ENCODE results near the gene MBD3.

The MBD3 gene

DNA sequence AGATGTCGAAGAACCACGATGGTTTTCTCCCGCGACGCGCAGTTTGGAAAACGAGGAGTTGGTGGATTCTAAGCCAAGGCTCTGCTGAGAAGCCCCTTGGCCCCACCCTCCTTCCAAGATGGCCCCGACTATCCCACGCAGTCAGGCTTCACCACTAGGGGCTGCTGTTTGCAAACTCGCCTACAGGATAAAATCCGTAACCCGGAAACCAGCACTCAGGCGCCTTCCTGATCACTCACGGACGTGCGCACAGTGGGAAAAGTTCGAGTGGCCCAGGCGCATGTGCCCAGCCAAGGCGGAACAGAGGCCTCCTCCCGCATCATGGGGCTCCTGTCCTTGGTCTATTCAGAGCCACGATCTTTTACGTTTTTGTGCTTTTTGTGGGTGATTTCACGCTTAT, 31.8 kb upstream of the MBD3 start (continued):
- no peak for TF ChIP-seq ZNF362 (tag by site-specific recombination; IDR thresholded peaks at IDR 0.05)
- TF ChIP-seq, protein P1, sequence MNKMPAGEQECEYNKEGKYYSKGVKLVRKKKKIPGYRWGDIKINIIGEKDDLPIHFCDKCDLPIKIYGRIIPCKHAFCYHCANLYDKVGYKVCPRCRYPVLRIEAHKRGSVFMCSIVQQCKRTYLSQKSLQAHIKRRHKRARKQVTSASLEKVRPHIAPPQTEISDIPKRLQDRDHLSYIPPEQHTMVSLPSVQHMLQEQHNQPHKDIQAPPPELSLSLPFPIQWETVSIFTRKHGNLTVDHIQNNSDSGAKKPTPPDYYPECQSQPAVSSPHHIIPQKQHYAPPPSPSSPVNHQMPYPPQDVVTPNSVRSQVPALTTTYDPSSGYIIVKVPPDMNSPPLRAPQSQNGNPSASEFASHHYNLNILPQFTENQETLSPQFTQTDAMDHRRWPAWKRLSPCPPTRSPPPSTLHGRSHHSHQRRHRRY (tag by site-specific recombination; IDR thresholded peaks at IDR 0.05), result no peak
- no peak for TF ChIP-seq ZNF398 (tag by site-specific recombination; IDR thresholded peaks at IDR 0.05)
- peak; percentile 91 for TF ChIP-seq ZNF600 (tag by site-specific recombination; IDR thresholded peaks at IDR 0.05)
- TF ChIP-seq BCL11B (tag by site-specific recombination; IDR thresholded peaks at IDR 0.05; ENCODE audit: low read depth), result no peak
- TF ChIP-seq SCRT2 (tag by site-specific recombination; IDR thresholded peaks at IDR 0.05), result no peak
- no peak for TF ChIP-seq ZNF521 (tag by site-specific recombination; IDR thresholded peaks at IDR 0.05)
- TF ChIP-seq HOXA7 (CRISPR knock-in tag; IDR thresholded peaks at IDR 0.05; ENCODE audit: borderline replicate concordance), result no peak
- TF ChIP-seq MZF1 (tag by site-specific recombination; IDR thresholded peaks at IDR 0.05; ENCODE audit: borderline replicate concordance), result no peak
- TF ChIP-seq ZNF660 (tag by site-specific recombination; IDR thresholded peaks at IDR 0.05), result peak; percentile 57; the same call in 1 of the 2 replicates
- TF ChIP-seq IKZF3 (tag by site-specific recombination; IDR thresholded peaks at IDR 0.05), result peak; percentile 56; the same call in 1 of the 2 replicates
- TF ChIP-seq ZNF10 (tag by site-specific recombination; IDR thresholded peaks at IDR 0.05), result no peak
- TF ChIP-seq ZFHX2 (tag by site-specific recombination; conservative IDR thresholded peaks at IDR 0.05), result peak; percentile 41; the same call in 1 of the 2 replicates
- no peak for TF ChIP-seq GFI1B (tag by site-specific recombination; IDR thresholded peaks at IDR 0.05)
- TF ChIP-seq, protein P2, sequence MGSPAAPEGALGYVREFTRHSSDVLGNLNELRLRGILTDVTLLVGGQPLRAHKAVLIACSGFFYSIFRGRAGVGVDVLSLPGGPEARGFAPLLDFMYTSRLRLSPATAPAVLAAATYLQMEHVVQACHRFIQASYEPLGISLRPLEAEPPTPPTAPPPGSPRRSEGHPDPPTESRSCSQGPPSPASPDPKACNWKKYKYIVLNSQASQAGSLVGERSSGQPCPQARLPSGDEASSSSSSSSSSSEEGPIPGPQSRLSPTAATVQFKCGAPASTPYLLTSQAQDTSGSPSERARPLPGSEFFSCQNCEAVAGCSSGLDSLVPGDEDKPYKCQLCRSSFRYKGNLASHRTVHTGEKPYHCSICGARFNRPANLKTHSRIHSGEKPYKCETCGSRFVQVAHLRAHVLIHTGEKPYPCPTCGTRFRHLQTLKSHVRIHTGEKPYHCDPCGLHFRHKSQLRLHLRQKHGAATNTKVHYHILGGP (tag by site-specific recombination; IDR thresholded peaks at IDR 0.05), result no peak
- TF ChIP-seq ZNF416 (tag by site-specific recombination; IDR thresholded peaks at IDR 0.05), result no peak
- TF ChIP-seq ZNF555 (tag by site-specific recombination; conservative IDR thresholded peaks at IDR 0.05), result no peak
- no peak for TF ChIP-seq ZSCAN16 (tag by site-specific recombination; IDR thresholded peaks at IDR 0.05)
- TF ChIP-seq ZNF654 (tag by site-specific recombination; IDR thresholded peaks at IDR 0.05; ENCODE audit: low read depth), result peak; percentile 38
- no peak for TF ChIP-seq OSR2 (tag by site-specific recombination; IDR thresholded peaks at IDR 0.05)
- no peak for TF ChIP-seq ZBTB17 (tag by site-specific recombination; IDR thresholded peaks at IDR 0.05)
- no peak for TF ChIP-seq ZNF623 (tag by site-specific recombination; IDR thresholded peaks at IDR 0.05)
- TF ChIP-seq ZNF350 (tag by site-specific recombination; IDR thresholded peaks at IDR 0.05), result no peak
- no peak for TF ChIP-seq ZNF169 (tag by site-specific recombination; IDR thresholded peaks at IDR 0.05)
- TF ChIP-seq ZNF423 (tag by site-specific recombination; IDR thresholded peaks at IDR 0.05), result no peak
- TF ChIP-seq, protein P3, sequence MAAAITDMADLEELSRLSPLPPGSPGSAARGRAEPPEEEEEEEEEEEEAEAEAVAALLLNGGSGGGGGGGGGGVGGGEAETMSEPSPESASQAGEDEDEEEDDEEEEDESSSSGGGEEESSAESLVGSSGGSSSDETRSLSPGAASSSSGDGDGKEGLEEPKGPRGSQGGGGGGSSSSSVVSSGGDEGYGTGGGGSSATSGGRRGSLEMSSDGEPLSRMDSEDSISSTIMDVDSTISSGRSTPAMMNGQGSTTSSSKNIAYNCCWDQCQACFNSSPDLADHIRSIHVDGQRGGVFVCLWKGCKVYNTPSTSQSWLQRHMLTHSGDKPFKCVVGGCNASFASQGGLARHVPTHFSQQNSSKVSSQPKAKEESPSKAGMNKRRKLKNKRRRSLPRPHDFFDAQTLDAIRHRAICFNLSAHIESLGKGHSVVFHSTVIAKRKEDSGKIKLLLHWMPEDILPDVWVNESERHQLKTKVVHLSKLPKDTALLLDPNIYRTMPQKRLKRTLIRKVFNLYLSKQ (tag by site-specific recombination; IDR thresholded peaks at IDR 0.05; ENCODE audit: borderline replicate concordance), result no peak
- TF ChIP-seq ZNF174 (tag by site-specific recombination; IDR thresholded peaks at IDR 0.05), result no peak
- TF ChIP-seq ZNF473 (tag by site-specific recombination; IDR thresholded peaks at IDR 0.05), result no peak
- no peak for TF ChIP-seq HOXC10 (CRISPR knock-in tag; IDR thresholded peaks at IDR 0.05)
- no peak for TF ChIP-seq ZNF140 (tag by site-specific recombination; IDR thresholded peaks at IDR 0.05)
- no peak for TF ChIP-seq ZNF501 (tag by site-specific recombination; IDR thresholded peaks at IDR 0.05)
- TF ChIP-seq ZNF311 (tag by site-specific recombination; IDR thresholded peaks at IDR 0.05; ENCODE audit: borderline replicate concordance), result no peak
- TF ChIP-seq, protein P4, sequence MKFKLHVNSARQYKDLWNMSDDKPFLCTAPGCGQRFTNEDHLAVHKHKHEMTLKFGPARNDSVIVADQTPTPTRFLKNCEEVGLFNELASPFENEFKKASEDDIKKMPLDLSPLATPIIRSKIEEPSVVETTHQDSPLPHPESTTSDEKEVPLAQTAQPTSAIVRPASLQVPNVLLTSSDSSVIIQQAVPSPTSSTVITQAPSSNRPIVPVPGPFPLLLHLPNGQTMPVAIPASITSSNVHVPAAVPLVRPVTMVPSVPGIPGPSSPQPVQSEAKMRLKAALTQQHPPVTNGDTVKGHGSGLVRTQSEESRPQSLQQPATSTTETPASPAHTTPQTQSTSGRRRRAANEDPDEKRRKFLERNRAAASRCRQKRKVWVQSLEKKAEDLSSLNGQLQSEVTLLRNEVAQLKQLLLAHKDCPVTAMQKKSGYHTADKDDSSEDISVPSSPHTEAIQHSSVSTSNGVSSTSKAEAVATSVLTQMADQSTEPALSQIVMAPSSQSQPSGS (tag by site-specific recombination; IDR thresholded peaks at IDR 0.05; ENCODE audit: low read depth), result no peak

All from HEK293 (cell line).